GM23338 (cell line): ENCODE results near the gene RPL13. TPM values are rescaled to one million over a fixed set of nuclear protein-coding genes. Genes with fewer than 3 reads are reported as not detected.

Experiments used
- ATAC-seq: fragments of 200-7000 bp; cut with Tn5 transposase; 3 replicates; pipeline ENCODE4 v1.9.1; 2020
- DNase-seq: peaks from one replicate; pipeline ENCODE4 v3.0.0-alpha.2; 2015; ENCODE audit warnings: low spot score
- H2AFZ ChIP-seq: fragments of 200-600 bp; sonication (generic); 2 replicates; pipeline ENCODE4 v1.8.0; 2016; ENCODE audit warnings: antibody characterized with exemption, mild to moderate bottlenecking, moderate library complexity
- H3F3A ChIP-seq: fragments of 200-600 bp; sonication (generic); replicated peaks from 2 replicates; pipeline ENCODE4 v1.8.0; 2017; ENCODE audit warnings: antibody characterized with exemption, mixed run types, low read depth
- H3K27ac ChIP-seq: fragments of 200-600 bp; sonication (generic); 2 replicates; pipeline ENCODE4 v1.6.1; 2016; ENCODE audit warnings: low read depth
- H3K27me3 ChIP-seq: fragments of 200-600 bp; sonication (generic); 2 replicates; pipeline ENCODE4 v1.8.0; 2016; ENCODE audit warnings: mild to moderate bottlenecking, mixed run types, moderate library complexity; ENCODE audit not compliant: insufficient read depth
- H3K36me3 ChIP-seq: fragments of 200-600 bp; sonication (generic); 2 replicates; pipeline ENCODE4 v1.8.0; 2016; ENCODE audit warnings: mild to moderate bottlenecking; ENCODE audit not compliant: insufficient read depth
- H3K4me1 ChIP-seq: fragments of 200-600 bp; sonication (generic); 2 replicates; pipeline ENCODE4 v1.8.0; 2016; ENCODE audit warnings: mild to moderate bottlenecking, moderate library complexity; ENCODE audit not compliant: insufficient read depth
- H3K4me2 ChIP-seq: fragments of 200-600 bp; sonication (generic); 2 replicates; pipeline ENCODE4 v1.7.1; 2017; ENCODE audit warnings: mixed run types
- H3K4me3 ChIP-seq: fragments of 200-600 bp; sonication (generic); 2 replicates; pipeline ENCODE4 v1.6.1; 2016; ENCODE audit warnings: mixed run types
- H3K79me2 ChIP-seq: fragments of 200-600 bp; sonication (generic); replicated peaks from 2 replicates; pipeline ENCODE4 v1.8.0; 2017; ENCODE audit warnings: mild to moderate bottlenecking; ENCODE audit not compliant: insufficient read depth
- H3K9me2 ChIP-seq: fragments of 200-600 bp; sonication (generic); 2 replicates; pipeline ENCODE4 v1.8.0; 2017; ENCODE audit not compliant: insufficient read depth
- H4K20me1 ChIP-seq: fragments of 200-600 bp; sonication (generic); replicated peaks from 2 replicates; pipeline ENCODE4 v1.8.0; 2017; ENCODE audit warnings: mild to moderate bottlenecking; ENCODE audit not compliant: insufficient read depth
- H3K27ac Mint-ChIP-seq: 2 replicates; pipeline ENCODE4 v1.8.0; 2020; ENCODE audit warnings: inconsistent platforms, mild to moderate bottlenecking, moderate library complexity, mixed read lengths
- H3K27me3 Mint-ChIP-seq: 3 replicates; pipeline ENCODE4 v1.8.0; 2022; ENCODE audit warnings: low read depth, mild to moderate bottlenecking, moderate library complexity, mixed read lengths, inconsistent platforms; ENCODE audit not compliant: insufficient read depth, poor library complexity
- H3K36me3 Mint-ChIP-seq: 3 replicates; pipeline ENCODE4 v1.8.0; 2021; ENCODE audit warnings: low read depth, mild to moderate bottlenecking, inconsistent platforms, moderate library complexity, mixed read lengths
- H3K4me1 Mint-ChIP-seq: 3 replicates; pipeline ENCODE4 v1.8.0; 2020; ENCODE audit warnings: mild to moderate bottlenecking, inconsistent platforms, mixed read lengths
- H3K4me3 Mint-ChIP-seq: 3 replicates; pipeline ENCODE4 v1.8.0; 2021; ENCODE audit warnings: moderate library complexity, mild to moderate bottlenecking, inconsistent platforms, mixed read lengths
- H3K9me3 Mint-ChIP-seq: 3 replicates; pipeline ENCODE4 v1.8.0; 2020; ENCODE audit warnings: moderate library complexity, mild to moderate bottlenecking, inconsistent platforms, mixed read lengths
- EZH2phosphoT487 ChIP-seq: fragments of 200-600 bp; sonication (generic); IDR thresholded peaks from one replicate; pipeline ENCODE4 v1.8.1; 2018; ENCODE audit warnings: antibody characterized with exemption; ENCODE audit not compliant: unreplicated experiment
- JUNB ChIP-seq: IDR thresholded peaks from one replicate; pipeline ENCODE4 v1.6.1; 2016; ENCODE audit warnings: antibody characterized with exemption; ENCODE audit not compliant: unreplicated experiment
- NANOG ChIP-seq: IDR thresholded peaks from 2 replicates; pipeline ENCODE4 v1.6.1; 2016; ENCODE audit warnings: antibody characterized with exemption, borderline replicate concordance
- STAT1 ChIP-seq: IDR thresholded peaks from one replicate; pipeline ENCODE4 v1.6.1; 2016; ENCODE audit warnings: antibody characterized with exemption; ENCODE audit not compliant: unreplicated experiment
- ZNF331 ChIP-seq: fragments of 250-450 bp; sonication (Bioruptor Pico); IDR thresholded peaks from 2 replicates; pipeline ENCODE4 v1.5.0; 2020; ENCODE audit warnings: low read depth, mild to moderate bottlenecking, moderate library complexity
- ZNF462 ChIP-seq: fragments of 250-450 bp; sonication (Bioruptor Pico); IDR thresholded peaks from 2 replicates; pipeline ENCODE4 v1.5.0; 2020; ENCODE audit warnings: mild to moderate bottlenecking, moderate library complexity
- polyA plus RNA-seq: library from polyadenylated mRNA; unstranded; fragments of >200 nt; fragmentation: Nextera tagmentation; extraction: Ambion mirVana; gene quantifications from 2 replicates; pipeline ENCODE4 v1.2.1, GENCODE V29; 2016
- total RNA-seq: library from RNA; depleted of rRNA; stranded (reverse); fragments of >200 nt; shearing (Covaris generic); gene quantifications from 2 replicates; pipeline ENCODE4 v1.2.3, GENCODE V29; 2014
- TF ChIP-seq, protein P1 (sequence below): IDR thresholded peaks from 2 replicates; pipeline ENCODE4 v1.6.1; 2016; ENCODE audit warnings: antibody characterized with exemption

Gene RPL13
- total and polyA plus RNA-seq, 2 experiments from 2014 or later = 3,489 to 3,617 TPM

DNA sequence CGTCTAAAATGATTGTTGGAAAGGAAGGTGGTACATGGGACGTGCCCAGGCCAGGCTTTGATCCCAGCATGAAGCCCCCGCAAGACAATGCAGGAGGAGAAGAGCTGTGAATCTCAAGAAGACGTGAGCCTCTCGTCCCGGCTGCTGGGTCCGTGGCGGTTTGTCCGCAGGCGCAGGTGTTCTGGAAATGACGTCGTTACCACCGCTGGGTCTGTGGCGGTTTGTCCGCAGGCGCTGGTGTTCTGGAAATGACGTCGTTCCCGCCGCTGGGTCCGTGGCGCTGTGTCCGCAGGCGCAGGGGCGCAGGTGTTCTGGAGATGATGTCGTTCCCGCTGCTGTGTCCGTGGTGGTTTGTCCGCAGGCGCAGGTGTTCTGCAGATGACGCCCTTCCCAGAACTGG lies 38.2 kb upstream of the RPL13 start (continued):
- no peak for TF ChIP-seq STAT1

DNA sequence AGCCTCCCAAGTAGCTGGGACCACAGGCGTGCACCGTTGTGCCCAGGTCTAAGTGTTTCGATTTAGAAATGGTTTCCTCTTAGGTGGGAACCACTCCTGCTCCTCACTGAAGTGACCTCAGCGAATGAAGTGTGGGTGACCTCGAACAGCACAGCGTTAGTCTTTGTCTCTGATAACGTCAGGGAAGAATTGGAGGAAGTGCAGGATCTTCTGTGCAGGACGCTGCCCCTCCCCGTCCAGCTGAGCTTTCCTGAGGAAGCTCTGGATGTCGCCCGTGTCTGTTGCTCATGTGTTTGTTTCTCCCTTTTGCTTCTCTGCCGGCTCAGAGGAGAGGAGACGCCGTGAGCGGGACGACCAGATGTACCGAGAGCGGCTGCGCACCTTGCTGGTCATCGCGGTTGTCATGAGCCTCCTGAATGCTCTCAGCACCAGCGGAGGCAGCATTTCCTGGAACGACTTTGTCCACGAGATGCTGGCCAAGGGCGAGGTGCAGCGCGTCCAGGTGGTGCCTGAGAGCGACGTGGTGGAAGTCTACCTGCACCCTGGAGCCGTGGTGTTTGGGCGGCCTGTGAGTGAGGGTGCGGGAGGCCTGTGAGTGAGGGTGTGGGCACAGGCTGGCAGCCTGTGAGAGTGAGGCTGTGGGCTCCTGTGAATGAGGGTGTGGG lies 36.7 kb upstream of the RPL13 start:
- Histone ChIP-seq H3K4me3 (no peak overlapping the region), H3K9me2 (no peaks in the 10 kb centered on the region), H3F3A (peaks cover 22% of the 10 kb centered on the region; the same call in 1 of the 2 replicates), H3K27me3 (no peaks in the 10 kb centered on the region), H3K4me1 (no peaks in the 10 kb centered on the region), H3K4me2 (no peak overlapping the region), H3K36me3 (peaks cover 33% of the 10 kb centered on the region), H3K27ac (no peak overlapping the region), H4K20me1 (peaks cover 30% of the 10 kb centered on the region), H3K79me2 (peaks cover 60% of the 10 kb centered on the region), H2AFZ (no peak overlapping the region)
- peaks cover 80% of the 10 kb centered on the region for H3K36me3 Mint-ChIP-seq
- no peak for DNase-seq
- ATAC-seq = no peak
- H3K4me3 Mint-ChIP-seq = no peak overlapping the region
- TF ChIP-seq JUNB (no peak), NANOG (no peak), ZNF462 (CRISPR knock-in tag) (no peak), ZNF331 (CRISPR knock-in tag) (no peak), EZH2phosphoT487 (no peak)
- TF ChIP-seq, protein P1, sequence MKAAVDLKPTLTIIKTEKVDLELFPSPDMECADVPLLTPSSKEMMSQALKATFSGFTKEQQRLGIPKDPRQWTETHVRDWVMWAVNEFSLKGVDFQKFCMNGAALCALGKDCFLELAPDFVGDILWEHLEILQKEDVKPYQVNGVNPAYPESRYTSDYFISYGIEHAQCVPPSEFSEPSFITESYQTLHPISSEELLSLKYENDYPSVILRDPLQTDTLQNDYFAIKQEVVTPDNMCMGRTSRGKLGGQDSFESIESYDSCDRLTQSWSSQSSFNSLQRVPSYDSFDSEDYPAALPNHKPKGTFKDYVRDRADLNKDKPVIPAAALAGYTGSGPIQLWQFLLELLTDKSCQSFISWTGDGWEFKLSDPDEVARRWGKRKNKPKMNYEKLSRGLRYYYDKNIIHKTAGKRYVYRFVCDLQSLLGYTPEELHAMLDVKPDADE = no peak
- peaks cover 7% of the 10 kb centered on the region for H3K27me3 Mint-ChIP-seq
- H3K4me1 Mint-ChIP-seq = no peaks in the 10 kb centered on the region; the same call in 1 of the 3 replicates
- H3K27ac Mint-ChIP-seq = no peak overlapping the region
- no peaks in the 10 kb centered on the region for H3K9me3 Mint-ChIP-seq
